ENCODE data around the gene EGFL6.

EGFL6 gene

DNA sequence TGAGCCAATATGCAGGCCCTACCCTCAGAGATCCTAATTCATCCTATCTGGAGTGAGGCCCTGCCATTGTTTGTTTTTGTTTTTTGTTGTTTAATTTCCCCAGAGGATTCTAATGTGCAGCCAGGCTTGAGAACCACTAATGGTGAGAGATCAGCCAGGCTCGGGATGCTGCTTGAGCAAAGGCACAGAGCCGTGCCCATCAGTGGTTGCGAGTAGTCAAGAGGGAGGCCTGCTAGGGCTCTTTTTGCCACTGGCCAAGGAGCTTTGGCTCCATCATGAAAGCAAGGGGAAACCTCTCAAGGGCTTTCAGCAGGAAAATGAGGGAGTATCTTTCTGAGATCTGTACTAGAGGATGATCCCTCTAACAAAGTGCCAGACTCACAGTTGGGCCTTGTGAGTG, 86.3 kb downstream of the EGFL6 start:
- TF ChIP-seq, protein P1, sequence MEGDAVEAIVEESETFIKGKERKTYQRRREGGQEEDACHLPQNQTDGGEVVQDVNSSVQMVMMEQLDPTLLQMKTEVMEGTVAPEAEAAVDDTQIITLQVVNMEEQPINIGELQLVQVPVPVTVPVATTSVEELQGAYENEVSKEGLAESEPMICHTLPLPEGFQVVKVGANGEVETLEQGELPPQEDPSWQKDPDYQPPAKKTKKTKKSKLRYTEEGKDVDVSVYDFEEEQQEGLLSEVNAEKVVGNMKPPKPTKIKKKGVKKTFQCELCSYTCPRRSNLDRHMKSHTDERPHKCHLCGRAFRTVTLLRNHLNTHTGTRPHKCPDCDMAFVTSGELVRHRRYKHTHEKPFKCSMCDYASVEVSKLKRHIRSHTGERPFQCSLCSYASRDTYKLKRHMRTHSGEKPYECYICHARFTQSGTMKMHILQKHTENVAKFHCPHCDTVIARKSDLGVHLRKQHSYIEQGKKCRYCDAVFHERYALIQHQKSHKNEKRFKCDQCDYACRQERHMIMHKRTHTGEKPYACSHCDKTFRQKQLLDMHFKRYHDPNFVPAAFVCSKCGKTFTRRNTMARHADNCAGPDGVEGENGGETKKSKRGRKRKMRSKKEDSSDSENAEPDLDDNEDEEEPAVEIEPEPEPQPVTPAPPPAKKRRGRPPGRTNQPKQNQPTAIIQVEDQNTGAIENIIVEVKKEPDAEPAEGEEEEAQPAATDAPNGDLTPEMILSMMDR (IDR thresholded peaks at IDR 0.05): no peak
- Mint-ChIP-seq H3K27ac (no peak overlapping the region), H3K9me3 (peaks cover 29% of the 10 kb centered on the region), H3K4me3 (no peak overlapping the region), H3K27me3 (ENCODE audit: low read depth, poor library complexity) (no peaks in the 10 kb centered on the region), H3K4me1 (peaks cover 13% of the 10 kb centered on the region), H3K36me3 (ENCODE audit: low read depth) (peaks cover 6% of the 10 kb centered on the region)
- no peak for DNase-seq

DNA sequence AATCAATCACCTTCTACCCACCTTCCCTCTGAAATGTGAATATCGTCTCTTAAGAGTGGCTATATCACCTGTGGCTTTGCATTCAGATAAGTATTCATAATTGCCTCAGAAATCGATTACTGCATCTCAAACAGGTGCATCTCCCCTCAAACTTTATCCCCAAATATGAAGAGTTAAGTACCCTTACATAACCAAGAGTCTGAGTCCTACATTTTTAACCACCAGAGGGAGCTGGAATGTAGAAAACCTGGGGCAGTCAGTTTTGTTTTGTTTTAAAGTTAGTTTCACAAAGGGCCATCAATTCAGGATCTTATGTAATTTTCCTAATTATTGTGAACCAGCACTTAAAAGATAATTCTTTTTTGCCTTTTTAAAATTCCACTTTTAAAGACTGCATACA, 89.2 kb downstream of the EGFL6 start:
- no peak for DNase-seq
- Mint-ChIP-seq H3K27me3 (ENCODE audit: low read depth, poor library complexity) (no peaks in the 10 kb centered on the region), H3K9me3 (peaks cover 43% of the 10 kb centered on the region), H3K4me1 (peaks cover 16% of the 10 kb centered on the region), H3K36me3 (ENCODE audit: low read depth) (peaks cover 22% of the 10 kb centered on the region), H3K27ac (no peak overlapping the region), H3K4me3 (no peak overlapping the region)
- TF ChIP-seq, protein P1 (IDR thresholded peaks at IDR 0.05): peak; percentile 56

DNA sequence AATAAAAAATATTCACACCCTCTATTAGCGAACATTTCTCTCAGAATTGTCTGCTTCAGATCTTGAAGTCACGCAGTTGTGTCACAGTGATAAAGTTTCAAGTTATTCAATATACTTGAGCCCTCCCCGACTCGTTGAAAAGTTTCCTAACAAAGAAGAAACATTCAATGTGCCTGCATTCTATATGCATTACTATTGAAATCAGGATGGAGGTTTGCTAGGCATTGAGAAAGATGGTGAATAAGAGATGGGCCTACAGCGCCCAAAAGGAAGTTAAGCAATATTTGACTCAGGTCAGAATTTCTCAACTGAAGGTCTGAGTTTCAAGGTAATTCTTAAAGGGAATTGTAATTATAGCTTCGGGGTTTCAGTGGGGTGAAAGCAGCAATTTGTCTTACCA, 89.7 kb downstream of the EGFL6 start:
- TF ChIP-seq, protein P1 (IDR thresholded peaks at IDR 0.05): no peak
- Mint-ChIP-seq H3K9me3 (peaks cover 45% of the 10 kb centered on the region), H3K4me1 (peaks cover 16% of the 10 kb centered on the region), H3K27ac (no peak overlapping the region), H3K4me3 (no peak overlapping the region), H3K36me3 (ENCODE audit: low read depth) (peaks cover 26% of the 10 kb centered on the region), H3K27me3 (ENCODE audit: low read depth, poor library complexity) (no peaks in the 10 kb centered on the region)
- DNase-seq: no peak

DNA sequence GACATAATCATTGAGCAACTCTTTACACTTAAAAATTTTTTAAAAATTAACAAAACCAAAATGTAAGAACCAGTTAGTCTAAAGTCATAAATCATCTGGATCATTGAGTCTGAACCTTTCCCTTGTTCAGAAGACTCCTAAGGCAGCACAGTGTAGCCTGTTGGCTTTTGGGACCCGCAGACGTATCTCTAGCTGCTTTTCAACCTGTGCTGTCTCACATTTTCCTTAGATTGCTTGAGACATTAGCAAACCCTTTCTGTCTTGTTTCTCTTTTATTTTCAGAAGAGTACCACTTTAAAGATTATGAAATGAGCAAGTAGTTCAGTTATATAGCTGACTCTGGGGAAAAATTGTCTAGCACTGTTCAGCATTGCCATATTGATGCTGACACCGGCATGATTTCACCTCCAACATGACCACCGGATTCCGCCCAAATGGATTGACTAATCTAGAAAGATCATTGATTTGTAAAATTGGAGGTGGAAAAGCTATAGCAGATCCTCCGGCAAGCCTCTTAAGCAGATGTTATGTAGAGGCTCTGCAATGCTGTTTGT, 92.4 kb downstream of the EGFL6 start:
- no peak for DNase-seq
- H3K4me1 Mint-ChIP-seq: peaks cover 16% of the 10 kb centered on the region
- peaks cover 2% of the 10 kb centered on the region for H3K27me3 Mint-ChIP-seq (ENCODE audit: low read depth, poor library complexity)
- H3K4me3 Mint-ChIP-seq: no peak overlapping the region
- H3K36me3 Mint-ChIP-seq (ENCODE audit: low read depth): peaks cover 30% of the 10 kb centered on the region
- no peak overlapping the region for H3K27ac Mint-ChIP-seq
- TF ChIP-seq, protein P1 (IDR thresholded peaks at IDR 0.05): no peak
- peaks cover 40% of the 10 kb centered on the region for H3K9me3 Mint-ChIP-seq

DNA sequence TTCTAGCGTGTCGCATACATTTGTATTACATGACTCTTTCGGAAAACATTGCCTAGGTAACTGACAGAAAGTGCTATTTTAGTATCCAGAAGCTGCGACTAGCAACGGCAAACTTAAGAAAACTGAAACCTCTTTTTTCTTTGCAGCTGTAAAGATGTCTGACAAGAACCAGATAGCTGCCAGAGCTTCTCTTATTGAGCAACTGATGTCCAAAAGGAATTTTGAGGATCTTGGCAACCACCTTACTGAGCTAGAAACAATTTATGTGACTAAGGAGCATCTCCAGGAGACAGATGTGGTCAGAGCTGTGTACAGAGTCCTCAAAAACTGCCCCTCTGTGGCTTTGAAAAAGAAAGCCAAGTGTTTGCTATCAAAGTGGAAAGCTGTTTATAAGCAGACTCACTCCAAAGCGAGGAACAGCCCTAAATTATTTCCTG, 93.0 kb downstream of the EGFL6 start:
- peaks cover 30% of the 10 kb centered on the region for H3K36me3 Mint-ChIP-seq (ENCODE audit: low read depth)
- H3K4me3 Mint-ChIP-seq: no peak overlapping the region
- TF ChIP-seq, protein P1 (IDR thresholded peaks at IDR 0.05): no peak
- H3K9me3 Mint-ChIP-seq: peaks cover 39% of the 10 kb centered on the region
- no peak for DNase-seq
- no peak overlapping the region for H3K27ac Mint-ChIP-seq
- H3K4me1 Mint-ChIP-seq: peaks cover 16% of the 10 kb centered on the region
- peaks cover 2% of the 10 kb centered on the region for H3K27me3 Mint-ChIP-seq (ENCODE audit: low read depth, poor library complexity)

DNA sequence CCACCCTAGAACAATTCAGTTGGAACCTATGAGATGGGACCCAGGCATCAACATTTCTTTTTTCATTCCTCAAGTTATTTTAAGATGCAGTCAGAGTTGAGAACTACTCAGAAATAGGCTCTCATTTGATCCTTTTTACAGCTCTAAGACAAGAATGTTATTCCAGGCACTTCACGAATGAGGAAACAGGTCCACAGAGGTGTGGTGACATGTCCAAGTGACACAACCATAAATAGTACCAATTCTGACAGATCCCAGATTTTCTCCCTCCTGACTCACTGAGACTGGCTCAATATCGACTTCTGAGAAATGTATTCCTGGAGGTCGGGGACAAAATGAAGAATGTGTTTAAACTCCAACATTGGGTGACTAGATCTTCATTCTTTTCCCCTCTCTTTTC, 94.6 kb downstream of the EGFL6 start:
- no peak for DNase-seq
- Mint-ChIP-seq H3K4me1 (peaks cover 10% of the 10 kb centered on the region), H3K27me3 (ENCODE audit: low read depth, poor library complexity) (peaks cover 2% of the 10 kb centered on the region), H3K27ac (no peak overlapping the region), H3K4me3 (no peak overlapping the region), H3K36me3 (ENCODE audit: low read depth) (peaks cover 30% of the 10 kb centered on the region), H3K9me3 (peaks cover 39% of the 10 kb centered on the region)
- TF ChIP-seq, protein P1 (IDR thresholded peaks at IDR 0.05): no peak
